ENCODE measurements around the gene HNRNPA3. TPM values are rescaled to one million over a fixed set of nuclear protein-coding genes. Genes with fewer than 3 reads are reported as not detected.
"Not testable (repeated sequence)": the region's sequence is repeated elsewhere in the genome, so short reads cannot be mapped to it uniquely, and the experiment has no call there.

The HNRNPA3 gene
- total RNA-seq, 2 experiments from 2014 or later, result 250 to 256 TPM

DNA sequence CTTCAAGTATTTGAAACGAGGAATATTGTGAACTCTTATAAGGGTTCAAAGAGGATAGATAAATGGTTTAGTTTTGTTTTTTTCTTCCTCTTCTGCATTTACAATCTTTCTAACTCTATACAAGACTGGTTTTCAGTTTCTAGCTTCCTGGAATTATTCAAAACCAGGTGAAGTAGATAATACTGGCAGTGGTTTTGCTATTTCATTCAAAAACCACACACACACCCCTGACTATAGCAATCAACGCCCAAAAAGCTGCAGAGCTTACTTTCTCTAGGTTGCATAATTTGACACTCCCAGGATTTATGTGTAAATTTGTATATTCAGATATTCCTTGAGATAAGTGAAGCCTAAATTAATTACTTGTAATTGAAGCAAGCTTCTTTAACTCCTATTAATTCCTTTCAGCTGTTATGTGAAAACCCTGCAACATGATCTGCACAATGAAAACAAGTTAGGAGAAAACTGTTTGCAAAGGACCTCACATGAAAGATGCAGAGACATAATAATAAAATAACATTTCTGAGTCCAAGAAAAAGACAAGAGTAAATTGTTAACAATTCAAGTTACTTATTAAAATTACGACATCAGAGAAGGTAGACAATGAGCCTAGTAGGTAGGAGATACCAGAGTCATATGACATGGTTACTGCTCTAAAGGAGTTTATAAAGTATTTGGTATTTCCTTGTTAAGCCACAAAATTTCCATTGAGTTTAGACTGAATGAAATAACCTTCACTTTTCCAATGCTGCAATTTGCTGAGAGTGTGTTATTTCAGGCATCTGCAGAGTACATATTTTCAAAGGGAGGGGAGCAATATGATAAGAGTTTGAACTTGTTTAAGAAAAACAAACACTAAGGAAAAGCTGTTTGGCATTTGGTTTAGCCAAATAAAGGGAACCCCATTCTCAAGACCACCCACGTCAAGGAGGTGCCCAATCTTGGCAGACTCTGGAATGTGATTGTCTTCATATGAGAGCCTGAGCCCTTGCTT lies 53.5 kb downstream of the HNRNPA3 start:
- no peak for DNase-seq
- Mint-ChIP-seq H3K27ac (peak overlapping the region; percentile 98), H3K27me3 (no peaks in the 10 kb centered on the region), H3K9me3 (peaks cover 3% of the 10 kb centered on the region), H3K36me3 (peaks cover 13% of the 10 kb centered on the region), H3K4me1 (peaks cover 53% of the 10 kb centered on the region), H3K4me3 (peak overlapping the region; percentile 90)
- POLR2A ChIA-PET, result interaction anchor here (0.9 to 7.5 kb wide), 15 partner anchors 12 to 127 kb away, joined by 3 to 256 read pairs (median 33); partner anchors contain the start of genes AGPS and HNRNPA3
- no peak for ATAC-seq (ENCODE audit: low read depth)

DNA sequence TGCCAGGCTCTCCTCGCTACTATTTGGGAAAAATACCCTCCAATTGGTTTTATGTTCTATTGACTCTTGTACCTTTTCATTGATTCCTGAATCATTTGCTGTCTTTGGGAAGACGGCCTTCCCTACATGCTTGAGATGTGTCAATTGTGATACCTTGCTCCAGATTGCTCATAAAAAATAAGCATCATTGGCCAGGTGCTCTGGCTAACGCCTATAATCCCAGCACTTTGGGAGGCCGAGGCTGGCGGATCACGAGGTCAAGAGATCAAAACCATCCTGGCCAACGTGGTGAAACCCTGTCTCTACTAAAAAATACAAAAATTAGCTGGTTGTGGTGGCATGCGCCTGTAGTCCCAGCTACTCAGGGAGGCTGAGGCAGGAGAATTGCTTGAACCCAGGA lies 54.4 kb downstream of the HNRNPA3 start:
- H3K27ac Mint-ChIP-seq, result peak overlapping the region; percentile 98
- POLR2A ChIA-PET, result interaction anchor here (0.9 to 7.5 kb wide), 6 partner anchors 15 to 102 kb away, joined by 3 to 256 read pairs (median 34); no protein-coding TSS in a partner anchor
- peak overlapping the region; percentile 90 for H3K4me3 Mint-ChIP-seq
- peaks cover 50% of the 10 kb centered on the region for H3K4me1 Mint-ChIP-seq
- peaks cover 11% of the 10 kb centered on the region for H3K36me3 Mint-ChIP-seq
- not testable (repeated sequence) for ATAC-seq (ENCODE audit: low read depth); DNase-seq; H3K9me3 Mint-ChIP-seq; H3K27me3 Mint-ChIP-seq

DNA sequence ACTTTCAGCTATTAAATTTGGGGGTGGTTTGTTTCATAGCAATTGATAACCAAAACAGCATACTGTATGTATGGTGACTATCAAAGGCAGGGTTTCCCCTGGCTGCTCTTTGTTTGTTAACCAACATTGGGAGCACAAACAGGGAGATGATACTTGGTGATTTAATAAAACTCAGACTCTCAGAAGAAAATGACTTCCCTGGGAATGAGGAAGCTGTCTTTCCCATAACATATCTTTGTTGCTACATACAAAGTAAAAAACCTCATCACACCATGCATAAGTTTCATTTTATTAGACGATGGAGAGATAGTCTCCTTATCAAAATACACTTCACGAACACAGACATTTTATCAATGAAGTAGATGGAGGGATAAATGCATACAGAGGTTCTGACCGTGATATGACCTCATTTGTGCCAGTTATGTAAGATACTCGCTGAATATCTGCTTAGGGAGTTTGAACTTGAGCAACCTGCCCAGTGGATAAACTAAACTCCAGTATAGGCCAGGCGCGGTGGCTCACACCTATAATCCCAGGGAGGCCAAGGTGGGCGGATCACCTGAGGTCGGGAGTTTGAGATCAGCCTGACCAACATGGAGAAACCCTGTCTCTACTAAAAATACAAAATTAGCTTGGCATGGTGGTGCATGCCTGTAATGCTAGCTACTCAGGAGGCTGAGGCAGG lies 55.7 kb downstream of the HNRNPA3 start:
- DNase-seq, result no peak
- peaks cover 3% of the 10 kb centered on the region for H3K9me3 Mint-ChIP-seq
- H3K4me1 Mint-ChIP-seq, result peaks cover 54% of the 10 kb centered on the region
- no peaks in the 10 kb centered on the region for H3K27me3 Mint-ChIP-seq
- no peak for ATAC-seq (ENCODE audit: low read depth)
- no peak overlapping the region for H3K4me3 Mint-ChIP-seq
- POLR2A ChIA-PET, result interaction anchor here (6.8 to 7.5 kb wide), 2 partner anchors 13 to 23 kb away, joined by 89 to 256 read pairs; no protein-coding TSS in a partner anchor
- H3K36me3 Mint-ChIP-seq, result peaks cover 6% of the 10 kb centered on the region
- no peak overlapping the region for H3K27ac Mint-ChIP-seq

DNA sequence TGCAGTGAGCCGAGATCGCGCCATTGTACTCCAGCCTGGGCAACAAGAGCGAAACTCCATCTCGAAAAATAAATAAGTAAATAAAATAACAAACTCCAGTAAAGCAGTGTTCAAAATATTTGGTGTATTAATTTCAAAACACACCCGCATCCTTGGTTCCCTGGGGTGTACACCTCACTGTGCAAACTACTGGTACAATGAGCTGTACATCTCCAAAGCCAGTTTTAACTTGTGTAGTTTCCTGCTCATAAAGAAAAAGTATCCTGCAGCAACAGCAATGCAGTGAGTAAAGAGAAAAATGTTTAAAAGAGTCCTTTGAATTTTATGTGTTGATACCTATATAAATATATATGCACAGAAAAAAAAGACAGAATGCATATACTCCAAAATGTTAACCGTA lies 56.3 kb downstream of the HNRNPA3 start:
- ATAC-seq (ENCODE audit: low read depth), result no peak

DNA sequence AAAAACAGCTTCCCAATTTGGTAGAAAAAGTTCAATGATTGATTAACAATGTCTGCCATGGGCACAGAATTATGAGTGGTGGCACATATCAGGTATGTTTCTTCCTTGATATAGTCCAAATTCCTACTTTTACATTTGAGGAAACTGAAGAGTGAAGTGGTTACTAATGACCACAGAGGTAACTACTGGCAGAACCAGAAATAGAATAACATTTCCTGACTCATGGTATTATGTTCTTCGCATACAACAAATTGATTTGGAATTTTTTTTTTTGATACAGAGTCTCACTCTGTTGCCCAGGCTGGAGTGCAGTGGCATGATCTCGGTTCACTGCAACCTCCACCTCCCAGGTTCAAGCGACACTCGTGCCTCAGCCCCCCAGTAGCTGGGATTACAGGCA lies 57.9 kb downstream of the HNRNPA3 start:
- H3K36me3 Mint-ChIP-seq, result peaks cover 5% of the 10 kb centered on the region
- POLR2A ChIA-PET, result interaction anchor here (1.9 kb wide), 1 partner anchor 16 kb away, joined by 5 read pairs; no protein-coding TSS in a partner anchor
- H3K27me3 Mint-ChIP-seq, result no peaks in the 10 kb centered on the region
- ATAC-seq (ENCODE audit: low read depth) (no peak), DNase-seq (no peak)
- no peak overlapping the region for H3K27ac Mint-ChIP-seq
- peaks cover 3% of the 10 kb centered on the region for H3K9me3 Mint-ChIP-seq
- peaks cover 57% of the 10 kb centered on the region for H3K4me1 Mint-ChIP-seq
- H3K4me3 Mint-ChIP-seq, result no peak overlapping the region

More for the DNA sequence above, 56.3 kb downstream of the HNRNPA3 start:
- Mint-ChIP-seq H3K9me3 (peaks cover 3% of the 10 kb centered on the region), H3K4me3 (no peak overlapping the region), H3K27ac (no peak overlapping the region), H3K36me3 (peaks cover 5% of the 10 kb centered on the region), H3K4me1 (peaks cover 58% of the 10 kb centered on the region), H3K27me3 (no peaks in the 10 kb centered on the region)
- POLR2A ChIA-PET, result interaction anchor here (6.8 to 7.5 kb wide), 2 partner anchors 13 to 22 kb away, joined by 89 to 256 read pairs; no protein-coding TSS in a partner anchor
- no peak for DNase-seq

DNA sequence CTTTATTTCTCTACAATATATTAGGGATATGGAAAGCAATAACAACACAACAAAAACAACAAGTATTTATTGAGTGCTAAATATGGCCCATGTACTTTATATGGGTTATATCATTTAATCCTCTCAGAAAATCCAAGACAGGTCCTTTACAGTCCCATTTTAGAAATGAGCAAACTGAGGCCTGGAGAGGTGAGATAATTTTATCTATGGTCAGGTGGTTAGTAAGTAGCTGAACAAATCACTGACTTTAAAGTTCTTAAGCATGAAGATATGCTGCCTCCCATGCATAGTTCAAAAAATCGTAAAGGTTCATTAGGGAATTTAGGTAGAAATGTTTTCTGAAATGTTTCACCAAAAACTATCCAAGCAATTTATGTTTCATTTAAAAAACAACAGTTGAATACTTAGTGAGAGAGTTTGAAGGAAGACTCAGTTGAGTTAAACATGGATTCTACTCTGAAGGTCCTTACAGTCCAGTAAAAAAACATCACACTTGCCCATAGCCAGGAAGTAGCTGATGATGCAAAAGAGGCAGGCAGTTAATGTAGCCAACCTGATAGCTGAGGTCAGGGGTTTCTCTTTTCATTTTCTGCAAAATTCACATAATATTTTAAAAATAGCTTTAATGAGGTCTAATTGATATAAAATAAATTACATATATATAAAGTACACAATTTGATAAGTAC lies 59.5 kb downstream of the HNRNPA3 start:
- peak; percentile 82 for ATAC-seq (ENCODE audit: low read depth)
- Mint-ChIP-seq H3K27me3 (no peaks in the 10 kb centered on the region), H3K27ac (peak overlapping the region; percentile 86), H3K9me3 (peaks cover 3% of the 10 kb centered on the region), H3K4me1 (peaks cover 42% of the 10 kb centered on the region), H3K36me3 (peaks cover 5% of the 10 kb centered on the region), H3K4me3 (peak overlapping the region; percentile 42)
- POLR2A ChIA-PET, result interaction anchor here (1.2 to 2.5 kb wide), 3 partner anchors 8 to 38 kb away, joined by 3 to 20 read pairs (median 9); partner anchors contain the start of gene NFE2L2
- DNase-seq, result no peak

DNA sequence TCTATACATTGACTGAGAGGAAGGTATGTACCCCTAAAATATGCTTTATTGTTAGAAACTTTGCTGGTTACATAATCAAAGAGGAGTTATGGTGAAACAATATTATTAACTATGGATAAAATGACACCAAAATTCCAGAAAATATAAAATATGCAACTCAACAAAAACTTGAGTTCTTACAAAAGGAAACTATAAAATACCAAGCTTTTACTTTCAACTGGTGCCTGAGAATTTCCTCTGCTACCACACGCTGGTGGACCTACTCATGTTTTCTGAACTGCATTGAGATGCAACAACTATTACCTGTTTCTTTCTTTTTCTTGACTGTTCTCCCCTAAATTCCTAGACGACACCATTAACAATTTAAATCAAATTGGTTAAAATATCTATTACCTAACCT lies 60.2 kb downstream of the HNRNPA3 start:
- POLR2A ChIA-PET, result interaction anchor here (1.2 to 2.5 kb wide), 3 partner anchors 9 to 37 kb away, joined by 3 to 20 read pairs (median 9); partner anchors contain the start of gene NFE2L2
- DNase-seq (no peak), ATAC-seq (ENCODE audit: low read depth) (peak; percentile 39)
- Mint-ChIP-seq H3K36me3 (peaks cover 3% of the 10 kb centered on the region), H3K9me3 (peaks cover 3% of the 10 kb centered on the region), H3K4me3 (peak overlapping the region; percentile 22), H3K27me3 (no peaks in the 10 kb centered on the region), H3K4me1 (peaks cover 36% of the 10 kb centered on the region), H3K27ac (peak overlapping the region; percentile 54)

DNA sequence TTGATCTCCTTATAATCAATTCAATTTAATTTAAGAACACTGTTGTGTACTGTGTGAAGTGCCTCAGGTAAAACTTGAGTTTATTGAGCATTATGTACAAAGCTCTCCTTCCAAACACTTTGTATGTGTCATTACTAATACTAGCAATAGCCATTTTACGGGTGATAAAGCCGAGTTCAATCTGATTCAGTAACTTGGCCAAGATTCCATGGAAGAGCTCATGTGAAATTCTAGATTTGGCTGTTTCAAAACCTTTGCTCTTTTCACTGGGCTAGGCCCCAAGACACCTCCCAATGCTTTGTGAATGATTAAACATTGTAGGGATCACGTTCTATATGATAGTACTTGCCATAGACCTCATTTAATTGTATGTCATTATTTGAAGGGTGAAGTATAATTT lies 60.8 kb downstream of the HNRNPA3 start:
- no peak for ATAC-seq (ENCODE audit: low read depth)
- H3K4me3 Mint-ChIP-seq, result no peak overlapping the region
- no peaks in the 10 kb centered on the region for H3K27me3 Mint-ChIP-seq
- H3K36me3 Mint-ChIP-seq, result peaks cover 2% of the 10 kb centered on the region
- H3K9me3 Mint-ChIP-seq, result peaks cover 1% of the 10 kb centered on the region
- no peak overlapping the region for H3K27ac Mint-ChIP-seq
- no peak for DNase-seq
- POLR2A ChIA-PET, result interaction anchor here (1.6 to 2.5 kb wide), 2 partner anchors 8 to 9 kb away, joined by 9 to 20 read pairs; partner anchors contain the start of gene NFE2L2
- peaks cover 31% of the 10 kb centered on the region for H3K4me1 Mint-ChIP-seq

Small RNA genes within 50 kb of the gene (microRNA-seq; reads per million reads assigned to microRNA genes)
- gene MIR3128, result not detected

Other genes starting within 250 kb of the HNRNPA3 start
- gene NFE2L2, start 51.9 kb downstream of the HNRNPA3 start, total RNA-seq, result 10 to 100 TPM; 71.0 to 78.8 TPM
- 10 to 100 TPM; 46.1 to 46.4 TPM for gene AGPS, start 180.0 kb downstream of the HNRNPA3 start, total RNA-seq